Kasumi-1 (cell line): Measurements from ENCODE around the gene FADS3.

Experiments
- DNase-seq, 2 experiments: peaks; one replicate each; lab custom pipeline; 2025; lab: John Stamatoyannopoulos, UW

Gene FADS3

GRCh38 chr11:61891331-61892084 is at the start of gene FADS3:
Gene FADS3, minus strand, starts transcription at chr11:61891545. Its CDS starts 164 bp downstream, at chr11:61891381.
- DNase-seq = peak; percentile 29 to 65

GRCh38 chr11:61940466-61940865 is 49.1 kb upstream of the FADS3 start:
- no peak for DNase-seq

- no peak for DNase-seq
Observed at GRCh38 chr11:61935861-61936260, 44.5 kb upstream of the FADS3 start.

GRCh38 chr11:61930933-61931332 is 39.6 kb upstream of the FADS3 start:
- no peak for DNase-seq

GRCh38 chr11:61928606-61929005 is 37.3 kb upstream of the FADS3 start:
- DNase-seq = no peak

GRCh38 chr11:61927501-61927900 is 36.2 kb upstream of the FADS3 start:
- no peak for DNase-seq

- DNase-seq = no peak
Observed at GRCh38 chr11:61926235-61926634, 34.9 kb upstream of the FADS3 start.

- no peak for DNase-seq
Observed at GRCh38 chr11:61925736-61926135, 34.4 kb upstream of the FADS3 start.

- no peak for DNase-seq
Observed at GRCh38 chr11:61924064-61924455, 32.7 kb upstream of the FADS3 start.

- peak; percentile 13 to 39 for DNase-seq
Observed at GRCh38 chr11:61923166-61924063, 32.1 kb upstream of the FADS3 start.

- DNase-seq = peak; percentile 98
Observed at GRCh38 chr11:61922539-61922938, 31.2 kb upstream of the FADS3 start.

- no peak for DNase-seq
Observed at GRCh38 chr11:61921446-61921845, 30.1 kb upstream of the FADS3 start.

- DNase-seq = no peak
Observed at GRCh38 chr11:61919705-61920631, 28.6 kb upstream of the FADS3 start.

- no peak for DNase-seq
Observed at GRCh38 chr11:61918938-61919704, 27.8 kb upstream of the FADS3 start.

GRCh38 chr11:61918251-61918937 is 27.0 kb upstream of the FADS3 start:
- DNase-seq = no peak

GRCh38 chr11:61917334-61918109 is 26.2 kb upstream of the FADS3 start, which contains the start of gene RAB3IL1:
Gene RAB3IL1, minus strand, starts transcription at chr11:61917566. Its CDS starts 199 bp downstream, at chr11:61917367.
- no peak for DNase-seq

GRCh38 chr11:61916737-61917333 is 25.5 kb upstream of the FADS3 start:
- DNase-seq = no peak

- DNase-seq = no peak
Observed at GRCh38 chr11:61914471-61915171, 23.3 kb upstream of the FADS3 start.
